MM.1S (cell line): Measurements from ENCODE around the gene HS3ST4.

ENCODE experiments used
- DNase-seq: peaks from one replicate; pipeline ENCODE4 v3.0.0-alpha.2; 2015
- H2AFZ ChIP-seq: fragments of 300-600 bp; sonication (generic); 2 replicates; pipeline ENCODE4 v1.6.0; 2016; ENCODE audit warnings: antibody characterized with exemption, low read length
- H3F3A ChIP-seq: fragments of 300-600 bp; sonication (generic); 2 replicates; pipeline ENCODE4 v1.6.1; 2016; ENCODE audit warnings: mild to moderate bottlenecking, antibody characterized with exemption, low read length, moderate library complexity, mixed read lengths; ENCODE audit not compliant: insufficient read depth
- H3K27ac ChIP-seq: fragments of 300-600 bp; sonication (generic); 2 replicates; pipeline ENCODE4 v1.5.1; 2016; ENCODE audit warnings: mild to moderate bottlenecking, low read length
- H3K27me3 ChIP-seq: fragments of 300-600 bp; sonication (generic); replicated peaks from 2 replicates; pipeline ENCODE4 v1.6.0; 2016; ENCODE audit warnings: low read length; ENCODE audit not compliant: insufficient read depth
- H3K36me3 ChIP-seq: fragments of 300-600 bp; sonication (generic); replicated peaks from 2 replicates; pipeline ENCODE4 v1.6.1; 2016; ENCODE audit warnings: mild to moderate bottlenecking, low read length, mixed read lengths; ENCODE audit not compliant: insufficient read depth
- H3K4me1 ChIP-seq: fragments of 300-600 bp; sonication (generic); 2 replicates; pipeline ENCODE4 v1.6.1; 2016; ENCODE audit warnings: low read length, mixed read lengths
- H3K4me2 ChIP-seq: fragments of 300-600 bp; sonication (generic); 2 replicates; pipeline ENCODE4 v1.6.0; 2016; ENCODE audit warnings: low read depth, low read length
- H3K4me3 ChIP-seq: fragments of 300-600 bp; sonication (generic); 2 replicates; pipeline ENCODE4 v1.5.1; 2016; ENCODE audit warnings: low read length, mixed read lengths
- H3K79me2 ChIP-seq: fragments of 300-600 bp; sonication (generic); 2 replicates; pipeline ENCODE4 v1.6.1; 2016; ENCODE audit warnings: mixed run types, low read length, mixed read lengths
- H3K9ac ChIP-seq: fragments of 300-600 bp; sonication (generic); 2 replicates; pipeline ENCODE4 v1.6.1; 2016; ENCODE audit warnings: low read length, mixed read lengths
- H3K9me2 ChIP-seq: fragments of 300-600 bp; sonication (generic); replicated peaks from 2 replicates; pipeline ENCODE4 v1.6.1; 2016; ENCODE audit warnings: mild to moderate bottlenecking, low read length, mixed read lengths; ENCODE audit not compliant: insufficient read depth
- H3K9me3 ChIP-seq: fragments of 300-600 bp; sonication (generic); replicated peaks from 2 replicates; pipeline ENCODE4 v1.6.1; 2016; ENCODE audit warnings: mild to moderate bottlenecking, low read length, mixed read lengths; ENCODE audit not compliant: insufficient read depth
- H4K20me1 ChIP-seq: fragments of 300-600 bp; sonication (generic); 2 replicates; pipeline ENCODE4 v1.6.1; 2016; ENCODE audit warnings: mild to moderate bottlenecking, low read length, moderate library complexity, mixed read lengths; ENCODE audit not compliant: insufficient read depth
- EZH2 ChIP-seq: fragments of 300-600 bp; sonication (generic); optimal IDR thresholded peaks from 2 replicates; pipeline ENCODE3; 2017; ENCODE audit warnings: low read depth, mild to moderate bottlenecking, antibody characterized with exemption, low read length, mixed read lengths
- EZH2phosphoT487 ChIP-seq: fragments of 300-600 bp; sonication (generic); IDR thresholded peaks from 2 replicates; pipeline ENCODE4 v1.6.1; 2018; ENCODE audit warnings: antibody characterized with exemption, low read length
- TF ChIP-seq, protein P1 (sequence below): fragments of 300-600 bp; sonication (generic); IDR thresholded peaks from 2 replicates; pipeline ENCODE4 v1.5.1; 2016; ENCODE audit warnings: antibody characterized with exemption, low read length, mixed read lengths

The HS3ST4 gene

DNA sequence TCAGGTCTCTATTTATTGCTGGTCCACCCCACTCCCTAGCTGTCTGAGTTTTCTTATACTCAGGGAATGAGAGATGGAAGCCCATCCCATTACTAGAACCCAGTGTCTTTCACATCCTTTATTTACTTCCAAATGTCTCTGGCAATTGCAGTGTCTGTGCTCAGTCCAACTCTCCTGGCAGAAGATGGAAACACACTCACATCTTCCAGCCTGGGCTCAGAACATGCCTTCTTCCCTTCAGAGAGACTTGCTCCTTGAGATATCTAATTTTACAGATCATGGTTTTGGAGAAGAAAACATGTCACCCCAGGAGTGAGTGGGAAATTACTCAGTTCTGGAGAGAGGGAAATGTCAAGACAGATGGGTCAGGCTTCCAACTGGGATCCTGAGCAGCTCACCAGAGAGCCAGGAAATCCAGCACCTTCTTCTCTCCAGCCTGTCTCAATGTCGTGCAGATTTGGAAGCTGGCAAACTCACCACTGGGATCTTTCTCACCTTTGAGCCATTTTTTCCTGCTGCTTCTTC lies 494.4 kb downstream of the HS3ST4 start:
- TF ChIP-seq, protein P1, sequence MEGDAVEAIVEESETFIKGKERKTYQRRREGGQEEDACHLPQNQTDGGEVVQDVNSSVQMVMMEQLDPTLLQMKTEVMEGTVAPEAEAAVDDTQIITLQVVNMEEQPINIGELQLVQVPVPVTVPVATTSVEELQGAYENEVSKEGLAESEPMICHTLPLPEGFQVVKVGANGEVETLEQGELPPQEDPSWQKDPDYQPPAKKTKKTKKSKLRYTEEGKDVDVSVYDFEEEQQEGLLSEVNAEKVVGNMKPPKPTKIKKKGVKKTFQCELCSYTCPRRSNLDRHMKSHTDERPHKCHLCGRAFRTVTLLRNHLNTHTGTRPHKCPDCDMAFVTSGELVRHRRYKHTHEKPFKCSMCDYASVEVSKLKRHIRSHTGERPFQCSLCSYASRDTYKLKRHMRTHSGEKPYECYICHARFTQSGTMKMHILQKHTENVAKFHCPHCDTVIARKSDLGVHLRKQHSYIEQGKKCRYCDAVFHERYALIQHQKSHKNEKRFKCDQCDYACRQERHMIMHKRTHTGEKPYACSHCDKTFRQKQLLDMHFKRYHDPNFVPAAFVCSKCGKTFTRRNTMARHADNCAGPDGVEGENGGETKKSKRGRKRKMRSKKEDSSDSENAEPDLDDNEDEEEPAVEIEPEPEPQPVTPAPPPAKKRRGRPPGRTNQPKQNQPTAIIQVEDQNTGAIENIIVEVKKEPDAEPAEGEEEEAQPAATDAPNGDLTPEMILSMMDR, result no peak
- no peak for TF ChIP-seq EZH2
- no peak for TF ChIP-seq EZH2phosphoT487
- no peaks in the 10 kb centered on the region for H3F3A ChIP-seq
- no peaks in the 10 kb centered on the region for H3K36me3 ChIP-seq
- H3K27ac ChIP-seq, result no peak overlapping the region
- H3K9me3 ChIP-seq, result no peaks in the 10 kb centered on the region
- H3K4me3 ChIP-seq, result no peak overlapping the region
- H2AFZ ChIP-seq, result no peak overlapping the region
- H3K4me2 ChIP-seq, result no peak overlapping the region
- H3K4me1 ChIP-seq, result no peaks in the 10 kb centered on the region
- no peaks in the 10 kb centered on the region for H3K79me2 ChIP-seq
- no peaks in the 10 kb centered on the region for H3K27me3 ChIP-seq
- no peaks in the 10 kb centered on the region for H4K20me1 ChIP-seq
- H3K9ac ChIP-seq, result no peak overlapping the region
- H3K9me2 ChIP-seq, result no peaks in the 10 kb centered on the region
- no peak for DNase-seq
